HUDEP-2 (cell line): Measurements from ENCODE around the gene TENT4B.

Experiments
- DNase-seq, 76 experiments: peaks; one replicate each; lab custom pipeline; 2025; ENCODE audit not compliant: unreplicated experiment in 76 of 76; lab: John Stamatoyannopoulos, UW

Gene TENT4B

GRCh38 chr16:50267151-50267631 is 114.1 kb downstream of the TENT4B start:
- peak in 2 of 76 experiments; percentile 21 to 31 for DNase-seq

- DNase-seq = no peak
Measured at GRCh38 chr16:50267651-50268050, 114.5 kb downstream of the TENT4B start.

- DNase-seq = no peak
Measured at GRCh38 chr16:50268352-50268751, 115.2 kb downstream of the TENT4B start.

- DNase-seq = no peak
Measured at GRCh38 chr16:50269061-50269705, 116.1 kb downstream of the TENT4B start.

GRCh38 chr16:50269769-50270509 is 116.8 kb downstream of the TENT4B start:
- no peak for DNase-seq

GRCh38 chr16:50270510-50271147 is 117.5 kb downstream of the TENT4B start:
- DNase-seq = no peak

GRCh38 chr16:50271148-50272041 is 118.3 kb downstream of the TENT4B start:
- no peak for DNase-seq

- DNase-seq = no peak
Measured at GRCh38 chr16:50272111-50272571, 119.0 kb downstream of the TENT4B start.

- no peak for DNase-seq
Measured at GRCh38 chr16:50272687-50273381, 119.7 kb downstream of the TENT4B start.

GRCh38 chr16:50273382-50273690 is 120.2 kb downstream of the TENT4B start:
- no peak for DNase-seq

- peak in 35 of 76 experiments; percentile 6 to 59 (median 28) for DNase-seq
Measured at GRCh38 chr16:50273888-50274325, 120.8 kb downstream of the TENT4B start.

GRCh38 chr16:50274326-50275097 is 121.4 kb downstream of the TENT4B start:
- DNase-seq = peak in 5 of 76 experiments; percentile 10 to 35 (median 22)

GRCh38 chr16:50275098-50275415 is 122.0 kb downstream of the TENT4B start:
- no peak for DNase-seq

GRCh38 chr16:50275428-50276325 is 122.6 kb downstream of the TENT4B start:
- DNase-seq = no peak

GRCh38 chr16:50276326-50276640 is 123.2 kb downstream of the TENT4B start:
- no peak for DNase-seq

GRCh38 chr16:50276801-50277555 is 123.9 kb downstream of the TENT4B start:
- no peak for DNase-seq

GRCh38 chr16:50278251-50278650 is 125.1 kb downstream of the TENT4B start:
- DNase-seq = no peak

GRCh38 chr16:50279504-50279865 is 126.4 kb downstream of the TENT4B start:
- no peak for DNase-seq
